Effector memory CD4-positive, alpha-beta T cell (primary cell): ENCODE measurements around the gene DPAGT1.

Experiments
- DNase-seq, 3 donors: peaks; one replicate each; pipeline ENCODE4 v3.0.0-alpha.2; 2020
- H3K27ac ChIP-seq: 2 replicates; pipeline ENCODE4 v1.7.0; 2013; ENCODE audit warnings: mild to moderate bottlenecking, low read length, moderate library complexity; ENCODE audit not compliant: insufficient read depth, poor library complexity, severe bottlenecking
- H3K27me3 ChIP-seq: replicated peaks from 2 replicates; pipeline ENCODE4 v1.7.0; 2013; ENCODE audit warnings: mild to moderate bottlenecking, low read length; ENCODE audit not compliant: insufficient read depth, control insufficient read depth, poor library complexity, severe bottlenecking
- H3K36me3 ChIP-seq: 2 replicates; pipeline ENCODE4 v1.7.0; 2013; ENCODE audit warnings: mild to moderate bottlenecking, low read length, moderate library complexity; ENCODE audit not compliant: control insufficient read depth, insufficient read depth
- H3K4me1 ChIP-seq: 2 replicates; pipeline ENCODE4 v1.7.0; 2013; ENCODE audit warnings: low read length, mild to moderate bottlenecking; ENCODE audit not compliant: control insufficient read depth, insufficient read depth, poor library complexity, severe bottlenecking
- H3K4me3 ChIP-seq: 2 replicates; pipeline ENCODE4 v1.7.0; 2013; ENCODE audit warnings: low read length, low read depth, mild to moderate bottlenecking; ENCODE audit not compliant: insufficient read depth, poor library complexity, severe bottlenecking
- H3K9me3 ChIP-seq: 2 replicates; pipeline ENCODE4 v1.7.0; 2013; ENCODE audit warnings: mild to moderate bottlenecking, low read length, moderate library complexity; ENCODE audit not compliant: control insufficient read depth

The DPAGT1 gene

GRCh38 chr11:119095066-119095880 lies 6.4 kb downstream of the DPAGT1 start:
- peaks cover 24% of the 10 kb centered on the region for H3K4me1 ChIP-seq
- no peaks in the 10 kb centered on the region for H3K27me3 ChIP-seq
- peaks cover 14% of the 10 kb centered on the region for H3K36me3 ChIP-seq
- no peaks in the 10 kb centered on the region for H3K9me3 ChIP-seq
- H3K4me3 ChIP-seq: peak overlapping the region; percentile 68
- DNase-seq: peak; percentile 99 to 100 (median 99)
- H3K27ac ChIP-seq: peak overlapping the region; percentile 63

DNA sequence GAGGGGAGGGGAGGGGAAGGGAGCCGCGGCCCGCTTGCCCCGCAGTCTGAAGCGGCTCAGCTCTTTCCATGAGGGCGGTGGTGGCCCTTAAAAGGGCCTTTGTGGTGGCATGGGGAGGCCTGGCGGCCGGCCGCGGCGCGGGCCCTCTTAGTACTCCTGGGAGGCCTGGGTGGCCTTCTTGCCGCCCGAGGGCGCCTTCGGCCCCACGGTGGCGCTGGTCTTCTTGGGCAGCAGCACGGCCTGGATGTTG lies 6.9 kb downstream of the DPAGT1 start:
- H3K9me3 ChIP-seq: no peaks in the 10 kb centered on the region
- peaks cover 14% of the 10 kb centered on the region for H3K36me3 ChIP-seq
- H3K4me1 ChIP-seq: peaks cover 19% of the 10 kb centered on the region
- peak overlapping the region; percentile 63 for H3K27ac ChIP-seq
- peak in 1 of 3 donors; percentile 30 for DNase-seq
- no peaks in the 10 kb centered on the region for H3K27me3 ChIP-seq
- peak overlapping the region; percentile 68 for H3K4me3 ChIP-seq

DNA sequence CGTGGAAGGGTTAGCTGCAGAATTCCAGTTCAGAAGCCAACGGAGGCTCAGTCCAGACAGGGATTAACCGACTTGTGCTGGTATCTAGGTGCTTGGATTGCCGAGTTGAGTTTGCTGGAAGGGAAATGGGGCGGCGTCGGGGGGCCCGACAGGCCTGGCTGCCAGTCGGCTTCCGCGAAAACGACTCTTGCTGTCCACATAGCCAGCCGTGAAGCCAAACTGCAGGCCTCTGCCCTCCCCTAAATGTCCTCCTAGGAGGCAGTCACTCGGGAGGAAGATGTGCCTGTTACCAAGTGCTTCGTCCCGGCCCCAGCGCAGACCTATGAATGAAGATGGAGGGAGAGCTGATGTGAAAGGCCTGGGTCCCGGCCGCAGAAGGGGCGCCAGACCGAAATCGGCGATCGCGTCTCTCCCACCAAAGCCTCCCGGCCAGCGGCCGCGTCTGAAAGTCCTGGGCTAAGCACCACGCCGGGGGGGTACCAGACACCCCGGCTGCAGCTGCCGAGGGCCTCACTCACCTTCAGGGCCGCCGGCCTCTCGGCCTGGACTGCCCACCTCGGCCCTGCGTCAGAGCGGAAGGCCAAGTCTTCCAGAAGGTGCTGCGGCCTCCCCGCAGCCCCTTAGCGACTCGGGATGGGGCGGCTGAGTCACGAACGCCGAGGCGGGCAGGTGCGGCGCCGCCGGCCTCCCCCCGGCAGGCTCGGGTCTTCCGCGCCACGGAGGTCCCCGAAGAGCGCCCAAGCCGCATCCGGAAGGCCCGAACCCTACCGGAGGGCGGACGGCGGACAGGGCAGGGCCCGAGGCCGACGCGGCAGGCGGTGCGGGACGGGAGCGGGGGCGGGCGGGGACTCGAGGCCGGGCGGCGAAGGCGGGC lies 7.5 kb downstream of the DPAGT1 start:
- H3K36me3 ChIP-seq: peaks cover 14% of the 10 kb centered on the region

DNA sequence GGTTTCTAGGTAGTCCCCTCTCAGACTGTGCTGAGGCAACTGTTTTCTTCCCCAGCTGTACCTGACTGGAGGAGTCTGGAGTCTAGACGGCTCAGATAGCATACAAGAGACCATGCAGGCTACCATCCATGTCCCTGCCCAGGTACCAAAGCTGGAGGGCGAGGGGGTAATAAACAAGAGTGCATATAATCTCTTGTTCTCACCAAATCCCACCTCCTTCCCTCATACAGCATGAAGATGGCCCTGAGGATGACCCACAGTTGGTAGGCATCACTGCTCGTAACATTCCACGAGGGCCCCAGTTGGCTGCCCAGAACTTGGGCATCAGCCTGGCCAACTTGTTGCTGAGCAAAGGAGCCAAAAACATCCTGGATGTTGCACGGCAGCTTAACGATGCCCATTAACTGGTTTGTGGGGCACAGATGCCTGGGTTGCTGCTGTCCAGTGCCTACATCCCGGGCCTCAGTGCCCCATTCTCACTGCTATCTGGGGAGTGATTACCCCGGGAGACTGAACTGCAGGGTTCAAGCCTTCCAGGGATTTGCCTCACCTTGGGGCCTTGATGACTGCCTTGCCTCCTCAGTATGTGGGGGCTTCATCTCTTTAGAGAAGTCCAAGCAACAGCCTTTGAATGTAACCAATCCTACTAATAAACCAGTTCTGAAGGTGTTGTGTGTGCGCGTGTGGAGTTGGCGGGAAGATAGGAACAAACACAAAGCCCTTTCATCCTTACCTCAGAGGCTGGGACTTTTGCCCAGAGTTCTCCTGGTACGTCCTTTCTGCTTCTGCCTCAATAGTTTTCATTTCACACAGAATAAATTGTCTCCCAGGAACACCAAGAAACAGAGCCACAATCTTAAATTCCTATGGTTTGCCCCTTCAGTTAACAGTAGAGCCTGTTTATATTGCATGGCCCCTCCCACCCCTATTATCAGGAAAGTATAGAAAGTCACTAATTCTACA lies 8.5 kb downstream of the DPAGT1 start:
- DNase-seq: no peak
- no peaks in the 10 kb centered on the region for H3K9me3 ChIP-seq
- peaks cover 10% of the 10 kb centered on the region for H3K36me3 ChIP-seq
- peaks cover 18% of the 10 kb centered on the region for H3K4me1 ChIP-seq
- no peaks in the 10 kb centered on the region for H3K27me3 ChIP-seq
- H3K4me3 ChIP-seq: peak overlapping the region; percentile 68
- H3K27ac ChIP-seq: peak overlapping the region; percentile 63

More for the DNA sequence above, 7.5 kb downstream of the DPAGT1 start:
- peaks cover 18% of the 10 kb centered on the region for H3K4me1 ChIP-seq
- H3K9me3 ChIP-seq: no peaks in the 10 kb centered on the region
- H3K27me3 ChIP-seq: no peaks in the 10 kb centered on the region
- H3K27ac ChIP-seq: peak overlapping the region; percentile 63
- H3K4me3 ChIP-seq: peak overlapping the region; percentile 68
- peak in 2 of 3 donors; percentile 28 to 36 for DNase-seq

DNA sequence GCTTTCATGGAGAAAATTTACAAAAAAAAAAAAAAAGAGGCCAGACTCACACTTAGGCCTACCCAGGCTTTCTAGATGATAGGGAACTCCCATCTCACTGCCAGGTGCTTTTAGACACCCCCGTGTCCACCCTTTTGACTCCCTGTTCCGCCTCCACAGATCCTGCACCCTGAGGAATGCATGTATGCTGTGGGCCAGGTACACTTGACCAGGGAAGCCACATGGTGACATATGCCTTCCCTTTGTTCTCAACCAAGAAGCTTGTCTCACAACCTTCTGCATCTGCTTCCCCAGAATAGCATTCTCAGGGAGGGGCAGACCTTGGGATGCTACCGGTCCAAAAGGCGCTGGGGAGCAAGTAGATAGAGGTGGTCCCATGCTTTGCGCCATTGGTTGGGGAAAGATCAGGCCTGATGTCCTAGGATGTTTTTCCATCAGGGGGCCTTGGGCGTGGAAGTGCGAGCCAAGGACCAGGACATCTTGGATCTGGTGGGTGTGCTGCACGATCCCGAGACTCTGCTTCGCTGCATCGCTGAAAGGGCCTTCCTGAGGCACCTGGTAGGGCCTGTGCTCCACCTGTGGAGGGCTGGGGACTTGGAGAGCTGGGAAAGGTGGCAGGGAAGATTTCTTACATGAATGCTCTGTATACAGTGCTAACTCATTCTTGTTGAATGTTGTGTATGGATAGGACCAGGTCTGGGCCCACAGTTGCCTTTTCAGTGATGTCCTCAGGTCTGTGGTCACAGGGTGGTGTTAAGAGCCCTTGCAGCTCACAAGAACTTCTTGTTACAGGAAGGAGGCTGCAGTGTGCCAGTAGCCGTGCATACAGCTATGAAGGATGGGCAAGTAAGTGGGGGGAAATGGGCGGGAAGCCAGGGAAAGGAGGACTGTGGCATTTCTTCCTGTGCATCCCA lies 9.4 kb downstream of the DPAGT1 start:
- Histone ChIP-seq H3K27ac (no peak overlapping the region), H3K9me3 (no peaks in the 10 kb centered on the region), H3K27me3 (no peaks in the 10 kb centered on the region), H3K36me3 (peaks cover under 1% of the 10 kb centered on the region), H3K4me3 (no peak overlapping the region), H3K4me1 (peaks cover 18% of the 10 kb centered on the region)
- DNase-seq: no peak

- Histone ChIP-seq H3K36me3 (no peaks in the 10 kb centered on the region), H3K4me1 (peaks cover 18% of the 10 kb centered on the region), H3K9me3 (no peaks in the 10 kb centered on the region), H3K27me3 (no peaks in the 10 kb centered on the region), H3K4me3 (no peak overlapping the region), H3K27ac (no peak overlapping the region)
- DNase-seq: no peak
Measured at GRCh38 chr11:119091178-119091577, 10.5 kb downstream of the DPAGT1 start.

DNA sequence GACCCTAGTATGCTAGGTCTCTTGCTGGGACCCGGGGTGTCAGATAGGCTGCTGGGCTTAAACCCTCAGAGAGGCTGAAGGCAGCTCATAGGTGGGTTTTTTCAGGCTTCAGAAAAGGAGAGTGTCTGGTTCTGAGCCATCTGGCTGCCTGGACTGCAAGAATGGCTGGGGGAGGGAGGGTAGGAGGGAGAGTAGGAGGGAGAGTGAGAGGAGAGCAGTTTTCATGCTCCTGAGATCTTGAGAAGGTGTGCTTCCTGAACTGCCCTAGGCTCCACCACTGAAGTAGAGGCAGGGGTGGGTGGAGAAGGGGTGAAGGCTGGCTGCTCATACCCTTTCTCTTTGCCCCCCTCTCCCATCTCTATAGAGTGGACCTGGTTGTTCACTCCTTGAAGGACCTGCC lies 12.3 kb downstream of the DPAGT1 start:
- Histone ChIP-seq H3K27me3 (no peaks in the 10 kb centered on the region), H3K9me3 (no peaks in the 10 kb centered on the region), H3K27ac (no peak overlapping the region), H3K36me3 (no peaks in the 10 kb centered on the region), H3K4me3 (no peak overlapping the region), H3K4me1 (peaks cover 19% of the 10 kb centered on the region)
- DNase-seq: no peak

GRCh38 chr11:119088406-119088805 lies 13.2 kb downstream of the DPAGT1 start:
- H3K27ac ChIP-seq: no peak overlapping the region
- H3K4me3 ChIP-seq: no peak overlapping the region
- no peak for DNase-seq
- no peaks in the 10 kb centered on the region for H3K9me3 ChIP-seq
- H3K27me3 ChIP-seq: no peaks in the 10 kb centered on the region
- peaks cover 15% of the 10 kb centered on the region for H3K4me1 ChIP-seq
- no peaks in the 10 kb centered on the region for H3K36me3 ChIP-seq

GRCh38 chr11:119087747-119088241 lies 13.9 kb downstream of the DPAGT1 start:
- no peak for DNase-seq
- Histone ChIP-seq H3K36me3 (no peaks in the 10 kb centered on the region), H3K9me3 (no peaks in the 10 kb centered on the region), H3K4me1 (peaks cover 8% of the 10 kb centered on the region), H3K4me3 (no peak overlapping the region), H3K27ac (no peak overlapping the region), H3K27me3 (no peaks in the 10 kb centered on the region)
